HK-2 (cell line): ENCODE results near the gene PIP5K1C.
"Not testable (repeated sequence)": the region's sequence is repeated elsewhere in the genome, so short reads cannot be mapped to it uniquely, and the experiment has no call there.

Source experiments
- DNase-seq: peaks from one replicate; pipeline ENCODE4 v3.0.0-alpha.2; 2018; ENCODE audit not compliant: unreplicated experiment

PIP5K1C gene

DNA sequence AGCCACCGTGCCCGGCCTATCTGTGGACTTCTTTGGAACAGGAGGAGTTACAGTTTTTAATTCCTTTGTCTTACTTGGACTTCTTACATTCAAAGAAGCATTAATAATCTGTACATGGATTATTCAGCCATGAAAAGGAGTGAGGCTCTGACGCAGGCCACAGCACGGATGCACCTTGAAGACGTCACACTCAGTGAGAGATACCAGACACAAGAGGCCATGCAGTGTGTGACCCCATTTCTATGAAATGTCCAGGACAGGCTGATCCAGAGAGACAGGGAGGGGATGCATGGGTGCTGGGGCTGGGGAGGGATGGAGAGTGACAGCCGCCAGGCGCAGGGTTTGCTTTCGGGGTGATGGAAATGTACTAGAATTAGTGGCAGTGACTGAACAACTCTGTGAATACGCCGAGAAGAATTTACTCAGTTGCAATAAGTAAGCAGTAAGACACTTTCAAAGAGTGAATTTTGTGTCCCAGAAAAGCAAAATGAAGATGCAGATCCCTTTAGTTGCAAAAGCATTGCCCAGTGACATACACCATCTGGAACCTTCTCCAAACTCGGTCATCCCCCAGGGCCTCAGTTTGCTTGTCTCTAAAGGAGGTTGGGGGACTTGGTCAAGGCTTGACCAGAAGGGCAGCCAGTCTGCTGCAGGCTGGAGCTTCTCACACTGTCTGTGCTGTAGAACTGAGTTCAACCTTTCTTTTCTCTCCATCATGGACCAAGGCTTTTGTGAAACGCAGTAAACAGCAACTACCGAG lies 25.3 kb downstream of the PIP5K1C start:
- DNase-seq, result no peak

DNA sequence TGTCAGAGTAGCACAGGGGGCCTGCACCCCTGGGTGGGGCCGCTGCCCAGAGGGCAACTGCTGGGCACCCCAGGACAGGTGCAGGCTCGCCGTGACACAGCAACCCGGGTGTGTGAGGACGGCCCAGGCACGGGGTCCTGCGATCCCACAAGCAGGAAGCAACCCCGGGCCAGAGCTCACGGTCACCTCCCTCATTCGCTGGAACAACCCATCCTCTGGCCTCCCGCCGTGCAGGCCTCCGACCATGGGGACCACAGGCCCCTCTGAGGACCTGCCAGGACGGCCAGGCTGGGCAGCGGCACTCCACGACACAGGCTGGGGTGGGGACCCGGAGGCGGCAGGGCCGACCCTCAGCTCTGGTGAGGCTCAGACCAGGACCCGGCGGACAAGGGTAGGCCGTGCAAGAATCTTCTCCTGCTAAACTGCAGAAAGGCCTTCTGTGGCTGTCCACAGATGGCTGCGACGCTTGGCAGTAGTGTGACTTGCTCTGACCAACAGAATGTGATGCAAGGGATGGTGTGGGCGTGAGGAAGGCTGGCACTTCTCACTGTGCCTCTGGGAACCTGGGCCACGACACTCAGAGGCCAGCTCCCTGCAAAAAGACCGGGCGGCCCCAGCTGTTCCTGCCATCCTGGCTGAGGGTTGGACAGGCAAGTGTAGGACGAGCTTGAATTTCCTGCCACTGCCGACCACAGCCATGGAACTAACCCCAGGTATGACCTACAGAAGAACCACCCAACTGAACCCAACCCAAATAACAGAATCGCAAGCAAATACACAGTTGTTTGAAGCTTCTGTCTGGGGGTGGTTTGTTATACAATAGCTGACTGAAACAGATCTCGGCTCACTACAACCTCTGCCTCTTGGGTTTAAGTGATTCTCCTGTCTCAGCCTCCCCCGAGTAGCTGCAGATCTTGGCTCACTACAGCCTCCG lies 26.5 kb downstream of the PIP5K1C start:
- no peak for DNase-seq

DNA sequence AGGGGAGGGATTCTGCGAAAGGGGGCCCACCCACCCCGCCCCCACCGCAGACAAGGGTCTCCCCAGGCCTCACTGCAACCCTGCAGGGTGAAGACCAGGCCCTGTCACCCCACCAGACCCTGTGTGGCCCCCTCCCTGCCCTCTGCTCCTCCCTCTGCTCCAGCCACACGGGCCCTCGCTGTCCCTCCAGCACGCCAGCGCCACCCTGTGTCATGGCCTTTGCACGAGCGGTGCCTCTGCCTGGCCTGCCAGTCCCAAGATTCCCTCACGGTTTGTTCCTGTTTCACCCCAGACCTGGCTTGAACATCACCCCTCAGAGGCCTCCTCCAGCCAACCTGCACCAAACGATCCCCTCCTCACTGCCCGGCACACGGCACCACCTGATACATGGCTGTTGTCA lies 27.3 kb downstream of the PIP5K1C start:
- DNase-seq, result no peak

DNA sequence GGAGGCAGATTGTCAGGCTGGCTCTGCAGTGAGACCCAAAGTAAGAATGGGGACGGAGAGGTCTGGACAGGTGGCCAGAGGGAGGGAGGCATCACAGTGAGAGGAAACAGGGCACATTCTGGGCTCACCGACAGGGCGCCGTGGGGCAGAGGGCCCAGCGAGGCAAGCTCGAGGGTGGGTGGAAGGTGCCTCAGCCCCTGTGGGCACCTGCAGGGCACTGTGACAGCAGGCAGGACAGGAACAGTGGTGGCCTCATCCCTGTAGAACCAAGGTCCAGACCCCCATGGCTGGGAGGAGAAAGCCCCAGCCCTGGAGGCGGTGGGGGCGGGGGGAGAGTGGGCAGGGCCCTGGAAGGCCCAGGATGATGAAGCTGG lies 27.7 kb downstream of the PIP5K1C start:
- no peak for DNase-seq

DNA sequence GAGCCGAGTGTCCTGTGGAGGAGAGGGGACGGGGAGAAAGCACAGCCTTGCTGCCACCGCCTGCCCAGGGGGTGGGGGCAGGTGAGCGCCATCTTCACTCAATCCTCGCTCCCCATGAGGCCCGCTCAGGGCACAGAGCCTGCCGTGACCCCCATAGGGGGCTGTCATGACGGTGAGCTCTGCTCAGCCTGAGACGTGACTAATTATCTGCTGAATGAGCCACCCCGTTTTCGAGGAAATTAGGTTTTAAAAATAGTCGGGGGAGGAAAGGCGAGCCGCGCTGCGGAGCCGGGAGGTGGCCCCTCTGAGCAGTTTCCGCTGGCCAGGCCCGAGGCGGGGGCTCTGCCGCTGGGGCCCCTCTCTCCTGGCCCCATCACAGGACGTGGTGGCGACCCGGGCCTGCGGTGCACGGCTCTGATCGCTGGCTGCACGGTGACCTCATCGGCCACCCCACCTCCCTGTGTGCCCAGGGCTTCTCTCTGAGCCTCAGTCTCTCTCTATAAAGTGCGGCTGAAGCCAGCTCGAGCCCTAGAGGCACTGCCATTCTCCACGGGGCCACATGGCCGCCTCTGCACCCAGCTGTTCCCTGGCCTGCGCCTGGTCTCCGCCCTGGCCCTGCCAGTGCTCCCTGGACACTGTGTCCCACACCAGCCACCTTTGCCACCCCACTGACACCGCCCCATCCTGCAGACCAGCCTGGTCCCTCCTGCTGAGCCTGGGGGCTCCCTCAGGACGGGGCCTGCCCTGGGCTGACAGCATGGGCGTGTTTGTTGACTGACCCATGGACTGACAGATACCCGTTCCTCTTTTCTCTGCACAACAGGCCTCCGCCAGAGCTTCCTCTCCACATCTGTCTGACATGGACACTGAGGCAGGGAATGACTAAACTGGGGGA lies 28.3 kb downstream of the PIP5K1C start:
- DNase-seq, result no peak

DNA sequence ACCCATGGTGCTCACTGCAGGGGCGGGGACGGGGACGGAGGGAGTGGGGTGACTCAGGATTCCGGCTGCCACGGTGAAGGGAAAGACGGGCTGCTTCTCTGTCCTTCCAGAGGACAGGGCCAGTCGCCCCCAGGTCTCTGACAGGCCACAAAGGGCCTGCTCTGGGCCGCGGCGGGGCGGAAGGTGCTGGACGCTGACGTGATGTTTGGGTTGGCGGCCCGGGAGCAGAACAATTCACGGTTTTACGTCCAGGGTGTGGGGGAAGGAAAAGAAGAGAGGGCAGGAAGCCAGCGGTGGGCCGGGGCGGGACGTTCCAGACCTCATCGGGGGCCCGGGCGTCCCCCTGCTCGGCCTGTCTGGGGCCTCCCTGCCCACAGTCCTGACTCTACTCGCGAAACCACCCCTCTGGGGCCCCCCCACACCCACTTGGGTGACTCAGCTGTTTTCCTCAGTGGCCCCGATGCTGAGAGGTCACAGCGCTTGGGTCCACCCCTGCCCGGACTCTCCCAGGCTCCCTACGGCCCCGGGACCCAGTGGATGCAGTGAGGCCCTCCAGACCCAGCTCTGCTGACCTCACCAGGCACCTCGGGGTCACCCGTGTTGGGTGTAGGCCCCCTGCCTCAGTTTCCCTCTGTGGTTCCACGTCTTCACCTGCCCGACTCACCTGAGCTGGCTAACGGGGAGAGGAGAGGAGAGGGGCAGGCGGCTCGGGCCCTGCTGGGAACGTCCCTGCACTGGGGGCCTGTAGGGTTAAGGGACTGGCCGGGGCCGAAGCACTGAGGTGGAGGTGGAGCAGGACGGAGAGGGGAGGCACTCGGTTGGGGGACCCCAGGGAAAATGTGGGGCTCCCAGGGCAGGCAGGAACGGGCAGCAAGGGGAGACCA lies 29.2 kb downstream of the PIP5K1C start:
- DNase-seq, result no peak

DNA sequence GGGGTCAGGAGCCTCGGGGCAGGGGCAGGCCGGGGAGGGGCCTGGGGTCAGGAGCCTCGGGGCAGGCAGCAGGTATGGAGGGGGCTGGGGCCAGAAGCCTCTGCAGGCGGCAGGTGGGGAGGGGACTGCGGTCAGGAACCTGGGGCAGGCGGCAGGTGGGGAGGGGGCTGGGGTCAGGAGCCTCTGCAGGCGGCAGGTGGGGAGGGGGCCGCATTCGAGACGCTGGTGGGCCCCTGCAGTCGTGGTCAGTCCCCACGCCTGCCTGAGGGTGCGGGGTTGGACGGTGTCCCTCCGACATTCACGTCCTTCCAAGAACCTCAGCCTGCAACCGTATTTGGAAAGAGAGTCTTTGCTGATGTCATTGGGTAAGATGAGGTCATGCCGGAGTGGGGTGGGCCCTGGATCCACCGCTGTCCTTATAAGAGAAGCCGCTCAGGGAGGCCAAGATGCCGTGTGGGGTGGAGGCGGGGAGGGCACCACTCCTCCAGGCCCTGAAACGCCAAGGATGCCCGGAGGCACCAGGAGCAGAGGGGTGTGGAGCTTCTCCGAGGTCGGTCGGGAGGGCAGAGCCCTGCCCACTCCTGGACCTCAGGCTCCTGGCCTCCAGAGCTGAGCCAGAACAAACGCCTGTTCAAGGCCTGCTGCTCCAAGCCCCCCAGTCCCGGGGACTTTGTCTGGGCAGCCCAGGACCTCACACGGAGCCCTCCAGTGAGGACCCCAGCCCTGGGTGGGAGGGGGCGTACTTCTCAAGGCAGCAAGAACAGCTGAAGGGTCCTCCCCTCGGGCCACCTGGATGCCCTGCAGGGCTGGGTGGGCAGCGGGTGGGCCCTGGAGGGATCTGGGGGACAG lies 30.1 kb downstream of the PIP5K1C start:
- DNase-seq, result no peak

DNA sequence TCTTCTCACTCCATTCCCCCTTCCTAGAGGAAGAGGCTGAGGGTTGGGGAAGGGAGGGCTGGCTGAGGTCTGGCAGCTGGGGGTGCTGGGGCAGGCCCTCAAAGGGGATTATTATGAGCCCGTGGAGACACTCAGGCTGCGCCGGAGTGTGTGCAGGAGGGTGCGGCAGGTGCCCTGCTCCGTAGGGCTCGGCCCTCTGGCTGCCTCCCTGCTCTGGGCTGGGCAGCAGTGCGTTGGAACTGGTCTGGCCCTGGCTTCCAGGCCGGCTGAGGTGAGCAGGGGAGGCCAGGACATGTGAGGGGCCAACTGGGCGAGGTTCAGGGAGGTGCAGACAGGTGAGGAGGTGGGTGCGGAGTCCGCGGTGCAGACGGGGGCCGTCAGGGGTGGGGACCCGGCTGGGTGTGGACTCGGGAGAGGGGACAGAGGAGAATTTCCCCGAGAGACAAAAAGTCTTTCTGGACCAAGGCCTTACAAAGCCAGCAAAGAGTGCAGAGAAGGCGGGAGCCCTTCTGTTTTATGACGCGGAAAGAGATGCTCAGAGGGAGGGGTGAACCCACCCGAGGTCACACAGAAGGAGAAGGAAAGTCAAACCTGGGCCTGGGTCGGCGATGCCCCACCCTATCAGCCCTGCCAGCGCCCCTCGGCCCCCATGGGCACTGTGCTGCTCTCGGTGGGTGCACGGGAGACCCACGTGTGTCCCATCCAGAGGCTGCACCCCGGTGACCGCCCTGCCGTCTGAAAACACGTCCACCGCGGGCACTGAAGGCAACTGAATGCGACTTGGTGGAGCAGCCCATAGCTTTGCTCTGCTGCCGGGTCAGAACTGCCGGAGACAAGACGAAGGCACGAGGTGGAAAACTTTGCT lies 31.0 kb downstream of the PIP5K1C start:
- no peak for DNase-seq

DNA sequence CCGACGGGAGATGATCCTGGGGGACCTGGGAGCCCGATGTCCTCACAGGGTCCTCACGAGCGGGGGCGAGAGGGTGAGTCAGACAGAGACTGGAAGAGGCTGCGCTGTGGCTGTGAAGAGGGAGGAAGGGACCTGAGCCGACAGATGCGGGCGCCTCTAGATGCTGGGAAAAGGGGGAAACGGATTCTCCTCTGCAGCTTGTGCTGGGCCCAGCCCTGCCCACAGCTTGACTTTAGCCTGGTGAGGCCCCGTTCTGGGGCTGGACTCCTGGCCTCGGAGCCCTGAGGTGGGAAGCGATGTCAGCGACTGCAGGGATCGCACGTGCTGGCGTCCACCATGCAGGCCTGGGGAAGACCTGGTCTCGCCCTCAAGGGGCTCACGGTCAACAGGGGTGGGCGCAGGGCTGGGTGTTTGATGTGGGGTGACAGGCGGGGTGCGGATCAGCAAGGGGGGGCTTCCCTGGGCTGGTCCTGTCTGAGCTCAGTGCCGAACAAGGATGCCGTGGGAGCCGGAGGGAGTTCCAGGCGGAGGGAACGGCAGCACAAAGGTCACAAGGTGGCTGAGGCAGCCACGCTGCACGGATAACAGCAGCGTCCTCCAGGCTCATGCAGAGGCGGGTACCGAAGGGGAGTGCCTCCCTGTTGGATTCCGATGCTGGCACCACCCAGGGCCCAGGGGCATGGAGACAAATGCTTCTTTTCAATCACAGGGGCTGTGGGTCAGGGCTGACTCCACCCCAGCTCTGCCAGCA lies 31.8 kb downstream of the PIP5K1C start:
- no peak for DNase-seq

DNA sequence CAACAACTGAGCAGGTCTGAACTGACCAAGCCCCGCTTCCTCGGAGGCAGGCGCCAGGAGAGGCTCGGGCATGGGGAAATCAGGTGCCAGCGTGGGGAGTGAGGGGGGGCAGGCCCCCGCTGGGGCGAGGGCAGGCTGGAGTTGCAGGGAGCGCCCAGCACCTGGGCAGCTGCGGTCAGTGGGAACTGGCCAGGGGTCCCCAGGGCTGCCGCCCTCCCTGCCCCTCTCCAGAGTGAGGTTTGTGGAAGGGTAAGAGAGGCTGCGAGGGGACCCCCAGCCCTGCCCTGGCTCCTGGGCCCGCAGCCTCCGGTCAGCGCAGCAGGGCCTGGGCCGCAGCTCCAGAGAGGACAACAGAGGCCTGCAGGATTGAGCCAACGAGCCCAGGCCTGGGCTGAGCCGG lies 32.5 kb downstream of the PIP5K1C start:
- no peak for DNase-seq

DNA sequence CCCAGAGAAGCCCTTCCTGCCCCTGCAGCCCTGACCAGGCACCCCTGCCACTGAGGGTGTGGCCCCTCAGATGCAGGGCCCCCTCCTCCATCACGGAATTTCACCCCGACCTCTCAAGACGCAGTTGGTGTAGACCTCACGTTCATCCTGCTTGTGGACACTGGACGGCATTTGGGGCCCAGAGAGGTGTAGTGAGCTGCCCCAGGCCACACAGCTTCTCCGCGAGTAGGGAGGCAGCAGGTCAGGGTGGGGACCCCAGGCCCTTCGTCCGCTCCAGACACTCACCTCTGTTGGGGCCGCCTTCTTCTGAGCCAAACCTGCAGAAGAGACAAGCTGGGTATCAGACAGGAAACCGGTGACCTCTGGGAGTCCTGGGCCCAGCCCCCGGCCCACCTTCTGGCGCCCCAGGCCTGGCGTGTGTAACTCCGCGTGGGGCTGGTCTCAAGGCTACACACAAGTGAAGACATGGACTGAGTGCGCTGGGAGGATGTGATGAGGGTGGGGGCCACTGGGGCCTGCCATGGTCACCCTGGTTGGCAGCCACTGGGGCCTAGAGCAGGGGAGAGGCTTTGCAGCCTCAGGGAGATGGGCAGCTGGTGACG lies 33.1 kb downstream of the PIP5K1C start:
- DNase-seq, result no peak

DNA sequence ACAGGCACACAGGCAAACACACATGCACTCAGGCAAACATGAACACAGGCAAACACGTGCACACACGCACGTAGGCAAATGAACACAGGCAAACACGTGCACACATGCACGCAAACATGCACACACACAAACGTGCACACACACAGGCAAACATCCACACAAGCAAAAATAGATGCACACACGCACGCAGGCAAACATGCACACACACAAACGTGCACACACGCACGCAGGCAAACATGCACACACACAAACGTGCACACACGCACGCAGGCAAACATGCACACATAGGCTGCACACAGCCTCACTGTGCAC lies 33.8 kb downstream of the PIP5K1C start:
- DNase-seq, result not testable (repeated sequence)

DNA sequence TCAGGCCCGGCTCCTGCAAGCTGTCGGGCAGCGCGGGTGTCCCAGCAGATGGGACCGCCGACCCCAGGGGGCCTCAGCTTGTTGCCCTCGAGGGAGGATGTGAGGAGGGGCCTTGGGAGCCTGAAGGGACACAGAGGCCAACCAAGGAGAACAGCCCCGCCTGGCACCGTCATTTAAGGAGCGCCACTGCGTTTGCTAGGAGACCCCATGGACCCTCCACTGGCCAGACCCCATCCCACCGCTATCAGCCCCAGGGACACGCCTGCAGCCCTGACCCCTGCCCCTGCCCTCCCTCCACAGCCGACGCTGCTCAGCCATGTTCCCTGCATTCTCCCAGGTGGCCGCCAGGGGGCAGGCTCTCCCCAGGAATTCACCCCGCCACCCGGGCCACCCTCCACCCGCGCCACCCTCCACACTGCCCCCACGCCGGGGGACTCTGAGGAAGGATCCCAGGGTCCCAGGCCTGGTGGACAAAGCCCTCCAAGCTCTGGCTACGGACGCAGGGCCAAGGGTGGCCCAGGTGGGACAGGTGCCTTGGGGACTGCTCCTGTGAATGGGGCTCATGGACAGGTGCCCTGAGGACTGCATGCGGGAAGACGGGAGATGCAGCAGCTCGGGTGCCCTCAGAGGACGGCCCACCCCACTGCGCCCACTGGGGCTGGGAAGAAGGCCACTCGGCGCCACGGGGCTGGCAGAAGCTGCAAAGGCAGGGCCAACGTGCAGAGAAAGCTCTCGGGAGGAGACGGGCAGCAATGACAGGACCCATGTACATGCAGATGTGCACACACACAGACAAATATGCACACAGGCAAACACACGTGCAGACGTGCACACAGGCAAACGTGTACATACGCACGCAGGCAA lies 34.4 kb downstream of the PIP5K1C start:
- peak; percentile 69 for DNase-seq

DNA sequence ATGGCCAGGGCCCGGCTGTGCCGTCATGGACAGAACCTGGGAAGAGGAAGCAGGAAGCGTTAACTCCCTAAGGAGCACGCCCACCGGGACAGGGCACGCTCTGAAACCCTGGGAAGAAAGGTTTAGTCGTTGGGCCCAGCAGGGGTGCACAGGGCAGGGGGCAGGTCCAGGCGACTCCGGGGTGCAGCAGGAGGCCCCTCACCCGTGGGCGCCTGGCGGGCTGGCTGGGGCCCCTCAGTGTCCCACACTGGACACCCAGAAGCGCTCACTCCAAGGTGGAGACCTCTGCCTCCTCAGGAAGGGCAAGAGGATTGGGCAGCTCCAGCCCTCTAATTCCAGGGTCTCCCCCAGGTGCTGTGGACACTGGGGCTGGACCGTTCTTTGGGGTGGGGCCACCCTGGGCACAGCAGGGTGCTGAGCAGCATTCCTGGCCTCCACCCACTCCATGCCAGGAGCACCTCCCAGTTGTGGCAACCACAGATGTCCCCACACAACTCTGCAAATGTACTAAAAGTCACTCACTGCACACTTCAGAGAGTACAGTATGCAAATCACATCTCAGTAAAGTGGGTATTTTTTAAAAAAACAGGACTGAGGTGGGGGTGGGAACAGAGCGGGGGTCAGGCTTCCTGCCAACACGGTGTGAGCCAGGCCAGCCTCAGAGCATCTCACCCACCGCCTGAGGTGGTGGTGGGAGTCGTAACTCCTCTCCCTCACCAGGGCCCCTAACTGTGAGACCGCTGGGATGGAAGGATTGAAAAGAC lies 35.2 kb downstream of the PIP5K1C start:
- DNase-seq, result no peak

DNA sequence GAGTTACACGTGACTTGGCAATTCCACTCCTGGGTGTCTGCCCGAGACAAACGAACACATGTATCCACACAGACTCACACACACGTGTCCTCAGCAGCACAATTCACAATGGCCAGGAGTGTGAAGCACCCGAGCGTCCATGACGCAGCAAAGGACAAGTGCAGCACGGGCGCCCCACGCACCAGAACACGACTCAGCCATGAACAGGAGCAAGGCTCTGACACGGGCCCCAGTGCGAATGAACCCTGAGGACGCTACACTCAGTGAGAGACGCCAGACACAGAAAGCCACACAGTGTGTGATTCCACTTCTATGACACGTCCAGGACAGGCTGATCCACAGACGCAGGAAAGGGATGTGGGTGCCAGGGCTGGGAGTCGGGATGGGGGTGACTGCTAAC lies 36.4 kb downstream of the PIP5K1C start:
- DNase-seq, result no peak
